HepG2 (cell line): ENCODE results near the gene ZNF101. TPM values are rescaled to one million over a fixed set of nuclear protein-coding genes. Genes with fewer than 3 reads are reported as not detected.

Source experiments
- ATAC-seq: fragments of 200-7000 bp; cut with Tn5 transposase; 3 replicates; pipeline ENCODE4 v1.9.1; 2020; ENCODE audit warnings: mild to moderate bottlenecking, moderate library complexity
- BruUV-seq: library from RNA; stranded (reverse); fragments of 400-500 nt; replicated peaks from 2 replicates; lab custom pipeline; 2021; lab: Mats Ljungman, UMichigan
- CTCF ChIA-PET: fragments of 300-600 bp; formaldehyde crosslinking; extraction: SDS; loops from one replicate; lab custom pipeline; 2021; ENCODE audit warnings: low total read pairs, inconsistent platforms, low intra/inter-chr PET ratio; lab: Yijun Ruan, JAX
- POLR2A ChIA-PET: fragments of 350-600 bp; sonication (Branson Sonifier 250); formaldehyde crosslinking; loops from one replicate; lab custom pipeline; 2020; ENCODE audit warnings: antibody characterized with exemption, inconsistent platforms; lab: Yijun Ruan, JAX
- DNase-seq: peaks from one replicate; pipeline ENCODE4 v3.0.0-alpha.2; 2015; ENCODE audit warnings: low spot score
- FAIRE-seq: peaks from 3 replicates; lab custom pipeline; 2011; peaks lifted over from hg19 to GRCh38; lab: Jason Lieb, UNC
- H2AFZ ChIP-seq: one replicate; pipeline ENCODE4 v1.6.1; 2011; ENCODE audit warnings: low read length, inconsistent platforms
- H3K27ac ChIP-seq: fragments of 300-600 bp; 3 replicates; pipeline ENCODE4 v1.8.0; 2011; ENCODE audit warnings: mixed run types, mild to moderate bottlenecking, mixed read lengths, low read length, inconsistent platforms; ENCODE audit not compliant: insufficient read depth; ENCODE audit errors: extremely low read length
- H3K27me3 ChIP-seq, 2 experiments: fragments of 200-600 bp in 1 of 2; 2 replicates in 1 of 2; 3 replicates in 1 of 2; pipeline versions ENCODE4 v1.6.0 to v1.8.0; 2011; ENCODE audit warnings: low read length in 2 of 2, mild to moderate bottlenecking in 2 of 2, moderate library complexity in 2 of 2, inconsistent platforms in 1 of 2; ENCODE audit not compliant: insufficient read depth in 2 of 2, control insufficient read depth in 1 of 2
- H3K36me3 ChIP-seq, 2 experiments: fragments of 200-600 bp in 1 of 2; replicated peaks in 1 of 2; 2 replicates in 1 of 2; 3 replicates in 1 of 2; pipeline versions ENCODE4 v1.5.1 to v1.8.0; 2011; ENCODE audit warnings: low read length in 2 of 2, inconsistent platforms in 1 of 2; ENCODE audit not compliant: insufficient read depth in 2 of 2, control insufficient read depth in 1 of 2
- H3K4me1 ChIP-seq: 2 replicates; pipeline ENCODE4 v1.5.1; 2012; ENCODE audit warnings: low read length, inconsistent platforms; ENCODE audit not compliant: insufficient read depth
- H3K4me2 ChIP-seq: 2 replicates; pipeline ENCODE4 v1.6.0; 2011; ENCODE audit warnings: low read depth, low read length, inconsistent platforms
- H3K4me3 ChIP-seq, 3 experiments: fragments of 200-600 bp in 1 of 3; sonication (generic), shearing (Covaris generic) in 1 of 3; replicated peaks in 1 of 3; 2 replicates each; pipeline ENCODE4 v1.5.1; 2011 to 2016; ENCODE audit warnings: low read length in 3 of 3, inconsistent platforms in 2 of 3, low read depth in 2 of 3, mild to moderate bottlenecking in 2 of 3, control low read depth in 1 of 3, mixed read lengths in 1 of 3; ENCODE audit not compliant: insufficient read depth in 1 of 3
- H3K79me2 ChIP-seq: one replicate; pipeline ENCODE4 v1.6.1; 2011; ENCODE audit warnings: low read length, inconsistent platforms; ENCODE audit not compliant: insufficient read depth
- H3K9ac ChIP-seq: 2 replicates; pipeline ENCODE4 v1.6.0; 2011; ENCODE audit warnings: mild to moderate bottlenecking, low read depth, low read length, inconsistent platforms; ENCODE audit not compliant: insufficient read depth
- H3K9me3 ChIP-seq: 2 replicates; pipeline ENCODE4 v1.5.1; 2012; ENCODE audit warnings: mild to moderate bottlenecking, low read length
- H4K20me1 ChIP-seq: 2 replicates; pipeline ENCODE4 v1.6.0; 2011; ENCODE audit warnings: inconsistent platforms, mild to moderate bottlenecking, low read length, moderate library complexity; ENCODE audit not compliant: insufficient read depth
- CHCHD3 ChIP-seq: sonication (generic); formaldehyde crosslinking; IDR thresholded peaks from 2 replicates; pipeline ENCODE4 v1.8.0; 2022; ENCODE audit warnings: mild to moderate bottlenecking, missing genetic modification reagents, moderate library complexity
- GABPA ChIP-seq, 2 experiments: IDR thresholded peaks; 2 replicates each; pipeline ENCODE4 v1.6.1; 2011 to 2016; ENCODE audit warnings: low read depth in 2 of 2, low read length in 1 of 2, missing biosample characterization in 1 of 2, missing genetic modification characterization in 1 of 2
- GZF1 ChIP-seq: sonication (generic); formaldehyde crosslinking; IDR thresholded peaks from 2 replicates; pipeline ENCODE4 v1.5.1; 2020; ENCODE audit warnings: mild to moderate bottlenecking, missing genetic modification reagents
- KLF11 ChIP-seq: IDR thresholded peaks from 2 replicates; pipeline ENCODE4 v1.6.1; 2016; ENCODE audit warnings: missing compliant biosample characterization
- KLF9 ChIP-seq: IDR thresholded peaks from 2 replicates; pipeline ENCODE4 v1.6.1; 2016; ENCODE audit warnings: low read depth
- LCORL ChIP-seq, 2 experiments: fragments of 450-650 bp in 1 of 2; sonication (generic) in 1 of 2; formaldehyde crosslinking in 1 of 2; IDR thresholded peaks; 2 replicates each; pipeline versions ENCODE4 v1.5.0 to v1.6.1; 2017 to 2020; ENCODE audit warnings: antibody characterized with exemption in 1 of 2, missing genetic modification reagents in 1 of 2
- MYNN ChIP-seq: sonication (generic); formaldehyde crosslinking; IDR thresholded peaks from 2 replicates; pipeline ENCODE4 v1.4.0; 2020; ENCODE audit warnings: mild to moderate bottlenecking, low read depth, missing genetic modification reagents
- POLR2A ChIP-seq, 2 experiments: IDR thresholded peaks; 2 replicates each; pipeline ENCODE4 v1.6.1; 2011; ENCODE audit warnings: low read depth in 2 of 2, low read length in 2 of 2, mild to moderate bottlenecking in 1 of 2, moderate library complexity in 1 of 2; ENCODE audit not compliant: insufficient read depth in 1 of 2
- RCOR2 ChIP-seq: IDR thresholded peaks from 2 replicates; pipeline ENCODE4 v1.6.1; 2016; ENCODE audit warnings: missing biosample characterization, missing genetic modification reagents
- REL ChIP-seq: sonication (generic); formaldehyde crosslinking; conservative IDR thresholded peaks from 2 replicates; pipeline ENCODE4 v1.8.0; 2022; ENCODE audit warnings: mild to moderate bottlenecking, missing genetic modification reagents, moderate library complexity
- SP1 ChIP-seq, 2 experiments: fragments of 450-650 bp in 1 of 2; sonication (generic) in 1 of 2; formaldehyde crosslinking in 1 of 2; IDR thresholded peaks; 2 replicates each; pipeline versions ENCODE4 v1.4.0 to v1.6.1; 2016 to 2020; ENCODE audit warnings: missing genetic modification reagents in 1 of 2
- TEAD3 ChIP-seq: optimal IDR thresholded peaks from 2 replicates; pipeline ENCODE3; 2016; ENCODE audit warnings: borderline replicate concordance
- TMF1 ChIP-seq: sonication (generic); formaldehyde crosslinking; IDR thresholded peaks from 2 replicates; pipeline ENCODE4 v1.8.1; 2022; ENCODE audit warnings: low read depth, missing genetic modification reagents
- TOE1 ChIP-seq: sonication (generic); formaldehyde crosslinking; IDR thresholded peaks from 2 replicates; pipeline ENCODE4 v1.4.0; 2020; ENCODE audit warnings: mild to moderate bottlenecking, missing genetic modification reagents
- TRAFD1 ChIP-seq: sonication (generic); formaldehyde crosslinking; IDR thresholded peaks from 2 replicates; pipeline ENCODE4 v1.5.1; 2020; ENCODE audit warnings: missing genetic modification reagents, mild to moderate bottlenecking, borderline replicate concordance
- ZNF30 ChIP-seq: sonication (generic); formaldehyde crosslinking; IDR thresholded peaks from 2 replicates; pipeline ENCODE4 v1.5.0; 2020; ENCODE audit warnings: mild to moderate bottlenecking, missing genetic modification reagents
- ZNF589 ChIP-seq: sonication (generic); formaldehyde crosslinking; conservative IDR thresholded peaks from 2 replicates; pipeline ENCODE4 v1.8.0; 2022; ENCODE audit warnings: mild to moderate bottlenecking, moderate library complexity, missing genetic modification reagents
- ZNF773 ChIP-seq: sonication (generic); formaldehyde crosslinking; IDR thresholded peaks from 2 replicates; pipeline ENCODE4 v1.4.0; 2020; ENCODE audit warnings: missing genetic modification reagents, borderline replicate concordance
- WGBS: methylation state at CpG from one replicate; pipeline ENCODE4 v1.1.6; 2017; ENCODE audit warnings: low lambda C conversion rate; 5-methylcytosine and 5-hydroxymethylcytosine counted together
- in situ Hi-C: cut with HindIII; loops from 2 replicates; pipeline ENCODE4 v1.10.0; 2017; ENCODE audit warnings: low pct_unique_long_range_greater_than_20kb; ENCODE audit not compliant: extremely low pct_ligation_motif_present
- intact Hi-C: fragments of 100-400 bp; cut with micrococcal nuclease; formaldehyde crosslinking; loops from one replicate; pipeline ENCODE4 v1.10.0; 2022; ENCODE audit not compliant: unreplicated experiment
- polyA plus RNA-seq, 8 experiments: library from polyadenylated mRNA; depleted of rRNA in 3 of 8; stranded (reverse) in 7 of 8; unstranded in 1 of 8; fragments of >200 nt; fragmentation: Illumina TruSeq in 4 of 8; extraction: Trizol in 4 of 8; gene quantifications; 2 replicates each; pipeline versions ENCODE4 v1.2.1 to v1.2.3, GENCODE V29; 2011 to 2016; ENCODE audit warnings: low read depth in 4 of 8, missing spikeins in 1 of 8, mixed read lengths in 1 of 8; ENCODE audit not compliant: insufficient read depth in 1 of 8
- total RNA-seq, 5 experiments: library from RNA; depleted of rRNA; stranded (reverse); fragments of >200 nt; fragmentation: Illumina TruSeq; extraction: Trizol; gene quantifications; 2 replicates each; pipeline ENCODE4 v1.2.3, GENCODE V29; 2016; ENCODE audit warnings: low read depth in 1 of 5

Gene ZNF101
- total and polyA plus RNA-seq, 2 of the 13 experiments (the other 11 are each of a cell fraction or from before 2014, with no cell fraction given) = 12.9 to 28.9 TPM

GRCh38 chr19:19662344-19662743, 6.3 kb upstream of the ZNF101 start:
- TF ChIP-seq POLR2A (IDR thresholded peaks at IDR 0.05; ENCODE audit: insufficient read depth in 1 of 2, low read depth in 2 of 2, low read length in 2 of 2) = 0 out of 4 replicates have a peak, but pooled peaks of 1 of the 2 experiments have one; percentile 27
- peak; percentile 35; the same call in 1 of the 2 replicates for TF ChIP-seq ZNF30 (CRISPR knock-in tag)
- no peak for TF ChIP-seq RCOR2
- TF ChIP-seq ZNF589 (CRISPR knock-in tag) = 0 out of 2 replicates have a peak, but pooled peaks have one; percentile 6
- Histone ChIP-seq H3K36me3 (peaks cover 18 to 23% of the 10 kb centered on the region in 2 experiments; a peak in 4 of 5 replicates), H2AFZ (no peak overlapping the region), H3K9me3 (no peaks in the 10 kb centered on the region), H3K4me2 (peak overlapping the region; percentile 92), H3K4me3 (peak overlapping the region; percentile 79 to 99 (median 95)), H3K27me3 (no peaks in the 10 kb centered on the region; a peak in 1 of 5 replicates), H3K9ac (peak overlapping the region; percentile 92), H3K4me1 (peaks cover 48% of the 10 kb centered on the region), H4K20me1 (peaks cover 20% of the 10 kb centered on the region), H3K27ac (peak overlapping the region; percentile 97), H3K79me2 (peaks cover 32% of the 10 kb centered on the region)
- DNase-seq (no peak), FAIRE-seq (no peak), ATAC-seq (no peak)
- CTCF ChIA-PET = no interaction called here
- 40% methylated on average over 8 of the region's 8 CpGs for WGBS
- intact Hi-C loops = loop anchor here (2.0 kb wide), 1 partner anchor 204 kb away; no protein-coding TSS in a partner anchor
- POLR2A ChIA-PET = interaction anchor here (1.0 to 1.6 kb wide), 2 partner anchors 114 to 203 kb away, joined by 3 to 5 read pairs; partner anchors contain the start of gene ZNF253
- in situ Hi-C loops = no loop called here
- TSS peak; percentile 75 for BruUV-seq

GRCh38 chr19:19662871-19663255, 5.8 kb upstream of the ZNF101 start:
- in situ Hi-C loops = no loop called here
- FAIRE-seq (no peak), DNase-seq (peak; percentile 22), ATAC-seq (peak; percentile 10)
- ChIA-PET CTCF (no interaction called here), POLR2A (interaction anchor here (1.0 to 1.6 kb wide), 2 partner anchors 113 to 203 kb away, joined by 3 to 5 read pairs; partner anchors contain the start of gene ZNF253)
- Histone ChIP-seq H3K9me3 (no peaks in the 10 kb centered on the region), H3K4me3 (peak overlapping the region; percentile 79 to 99 (median 95)), H3K79me2 (peaks cover 32% of the 10 kb centered on the region), H3K36me3 (peaks cover 17 to 20% of the 10 kb centered on the region in 2 experiments; a peak in 4 of 5 replicates), H3K9ac (peak overlapping the region; percentile 92), H3K4me1 (peaks cover 53% of the 10 kb centered on the region), H3K27ac (peak overlapping the region; percentile 97), H4K20me1 (peaks cover 20% of the 10 kb centered on the region), H3K4me2 (peak overlapping the region; percentile 92), H3K27me3 (no peaks in the 10 kb centered on the region; a peak in 1 of 5 replicates), H2AFZ (no peak overlapping the region)
- intact Hi-C loops = loop anchor here (2.0 kb wide), 1 partner anchor 204 kb away; no protein-coding TSS in a partner anchor
- 8% methylated on average over 6 of the region's 17 CpGs for WGBS
- BruUV-seq = no TSS peak
- TF ChIP-seq CHCHD3 (CRISPR knock-in tag) = peak; percentile 48; the same call in 1 of the 2 replicates
- no peak for TF ChIP-seq ZNF773 (CRISPR knock-in tag)
- TF ChIP-seq SP1 (IDR thresholded peaks at IDR 0.05) = no peak
- TF ChIP-seq SP1 (CRISPR knock-in tag; IDR thresholded peaks at IDR 0.05) = 0 out of 2 replicates have a peak, but pooled peaks have one; percentile 19
- TF ChIP-seq MYNN (CRISPR knock-in tag) = peak; percentile 54; the same call in 1 of the 2 replicates
- TF ChIP-seq REL = 0 out of 2 replicates have a peak, but pooled peaks have one; percentile 37
- peak; percentile 43 for TF ChIP-seq TEAD3
- no peak for TF ChIP-seq TRAFD1 (CRISPR knock-in tag)
- TF ChIP-seq KLF11 = no peak
- TF ChIP-seq GABPA (IDR thresholded peaks at IDR 0.05; ENCODE audit: low read depth, low read length) = no peak
- peak; percentile 30; the same call in 1 of the 2 replicates for TF ChIP-seq GABPA (CRISPR knock-in tag; IDR thresholded peaks at IDR 0.05; ENCODE audit: low read depth)
- no peak for TF ChIP-seq KLF9 (CRISPR knock-in tag)
- no peak for TF ChIP-seq LCORL (IDR thresholded peaks at IDR 0.05)
- no peak for TF ChIP-seq LCORL (CRISPR knock-in tag; IDR thresholded peaks at IDR 0.05)
- no peak for TF ChIP-seq TMF1 (CRISPR knock-in tag)
- no peak for TF ChIP-seq GZF1 (CRISPR knock-in tag)
- TF ChIP-seq TOE1 (CRISPR knock-in tag) = no peak
